ENCODE results near the gene NAGLU. TPM values are rescaled to one million over a fixed set of nuclear protein-coding genes. Genes with fewer than 3 reads are reported as not detected.

The NAGLU gene
- total RNA-seq, 1 donor = 91.6 TPM

GRCh38 chr17:42517516-42517915 lies 18.5 kb upstream of the NAGLU start:
- H3K27me3 ChIP-seq (ENCODE audit: insufficient read depth, low read length) = no peaks in the 10 kb centered on the region
- no peaks in the 10 kb centered on the region for H3K79me2 ChIP-seq (ENCODE audit: insufficient read depth, low read length)
- peak overlapping the region; percentile 100 for H3K27ac ChIP-seq (ENCODE audit: low read depth, low read length)
- H3K4me2 ChIP-seq (ENCODE audit: insufficient read depth, low read length) = peak overlapping the region; percentile 73
- peaks cover 12% of the 10 kb centered on the region for H3K36me3 ChIP-seq (ENCODE audit: insufficient read depth, low read length)
- TF ChIP-seq, protein P1, sequence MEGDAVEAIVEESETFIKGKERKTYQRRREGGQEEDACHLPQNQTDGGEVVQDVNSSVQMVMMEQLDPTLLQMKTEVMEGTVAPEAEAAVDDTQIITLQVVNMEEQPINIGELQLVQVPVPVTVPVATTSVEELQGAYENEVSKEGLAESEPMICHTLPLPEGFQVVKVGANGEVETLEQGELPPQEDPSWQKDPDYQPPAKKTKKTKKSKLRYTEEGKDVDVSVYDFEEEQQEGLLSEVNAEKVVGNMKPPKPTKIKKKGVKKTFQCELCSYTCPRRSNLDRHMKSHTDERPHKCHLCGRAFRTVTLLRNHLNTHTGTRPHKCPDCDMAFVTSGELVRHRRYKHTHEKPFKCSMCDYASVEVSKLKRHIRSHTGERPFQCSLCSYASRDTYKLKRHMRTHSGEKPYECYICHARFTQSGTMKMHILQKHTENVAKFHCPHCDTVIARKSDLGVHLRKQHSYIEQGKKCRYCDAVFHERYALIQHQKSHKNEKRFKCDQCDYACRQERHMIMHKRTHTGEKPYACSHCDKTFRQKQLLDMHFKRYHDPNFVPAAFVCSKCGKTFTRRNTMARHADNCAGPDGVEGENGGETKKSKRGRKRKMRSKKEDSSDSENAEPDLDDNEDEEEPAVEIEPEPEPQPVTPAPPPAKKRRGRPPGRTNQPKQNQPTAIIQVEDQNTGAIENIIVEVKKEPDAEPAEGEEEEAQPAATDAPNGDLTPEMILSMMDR (IDR thresholded peaks at IDR 0.05; ENCODE audit: extremely low read depth, low read depth, low read length) = peak; percentile 99
- no peak overlapping the region for H3K4me3 ChIP-seq (ENCODE audit: insufficient read depth, low read length)
- H2AFZ ChIP-seq (ENCODE audit: low read length) = no peak overlapping the region
- no peaks in the 10 kb centered on the region for H3K9me3 ChIP-seq (ENCODE audit: low read depth, low read length)
- no peaks in the 10 kb centered on the region for H4K20me1 ChIP-seq (ENCODE audit: insufficient read depth, low read length)
- peaks cover 57% of the 10 kb centered on the region for H3K4me1 ChIP-seq (ENCODE audit: insufficient read depth, low read length)
- peak; percentile 97 for DNase-seq (ENCODE audit: insufficient read length, low spot score, missing footprints)

DNA sequence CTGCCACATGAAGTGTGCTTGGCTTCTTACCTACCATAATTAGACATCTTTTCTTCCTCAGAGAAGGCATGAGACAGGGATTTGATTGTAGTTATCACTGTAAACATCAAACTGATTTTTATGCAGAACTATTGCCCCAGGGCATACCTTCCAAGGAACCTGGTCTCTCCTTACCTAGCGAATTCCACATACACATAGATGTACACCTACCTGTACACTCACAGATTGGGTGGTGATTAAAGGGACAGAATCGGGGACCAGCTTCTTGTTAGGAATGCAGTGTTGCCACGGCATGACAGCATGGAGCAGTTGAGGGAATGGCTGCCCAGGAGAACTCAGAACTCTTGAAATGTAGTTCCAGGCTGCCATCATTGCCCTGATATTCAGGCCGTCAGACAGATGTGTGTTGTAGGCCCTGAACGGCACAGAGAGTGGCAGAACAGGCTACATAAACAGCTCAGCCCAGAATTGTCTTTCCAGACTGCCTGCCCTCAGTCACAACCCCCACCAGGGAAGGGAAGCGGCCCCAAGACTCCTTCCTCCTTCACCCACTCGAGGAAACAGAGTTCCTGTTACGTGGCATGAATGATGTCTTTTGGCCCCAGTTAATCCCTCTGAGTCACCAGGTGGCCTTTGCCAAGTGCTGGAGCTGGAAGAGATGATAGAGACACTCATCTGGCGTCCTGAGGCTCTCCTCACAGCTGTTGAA lies 17.8 kb upstream of the NAGLU start:
- H3K36me3 ChIP-seq (ENCODE audit: insufficient read depth, low read length) = peaks cover 12% of the 10 kb centered on the region
- peak overlapping the region; percentile 16 for H3K4me3 ChIP-seq (ENCODE audit: insufficient read depth, low read length)
- TF ChIP-seq, protein P1 (IDR thresholded peaks at IDR 0.05; ENCODE audit: extremely low read depth, low read depth, low read length) = no peak
- no peaks in the 10 kb centered on the region for H3K9me3 ChIP-seq (ENCODE audit: low read depth, low read length)
- DNase-seq (ENCODE audit: insufficient read length, low spot score, missing footprints) = peak; percentile 94
- no peaks in the 10 kb centered on the region for H3K27me3 ChIP-seq (ENCODE audit: insufficient read depth, low read length)
- peak overlapping the region; percentile 27 for H2AFZ ChIP-seq (ENCODE audit: low read length)
- peak overlapping the region; percentile 73 for H3K4me2 ChIP-seq (ENCODE audit: insufficient read depth, low read length)
- no peaks in the 10 kb centered on the region for H4K20me1 ChIP-seq (ENCODE audit: insufficient read depth, low read length)
- H3K27ac ChIP-seq (ENCODE audit: low read depth, low read length) = peak overlapping the region; percentile 100
- H3K4me1 ChIP-seq (ENCODE audit: insufficient read depth, low read length) = peaks cover 56% of the 10 kb centered on the region
- H3K79me2 ChIP-seq (ENCODE audit: insufficient read depth, low read length) = no peaks in the 10 kb centered on the region

- H4K20me1 ChIP-seq (ENCODE audit: insufficient read depth, low read length) = no peaks in the 10 kb centered on the region
- peak overlapping the region; percentile 28 for H3K4me3 ChIP-seq (ENCODE audit: insufficient read depth, low read length)
- no peaks in the 10 kb centered on the region for H3K79me2 ChIP-seq (ENCODE audit: insufficient read depth, low read length)
- peaks cover 10% of the 10 kb centered on the region for H3K36me3 ChIP-seq (ENCODE audit: insufficient read depth, low read length)
- H3K27me3 ChIP-seq (ENCODE audit: insufficient read depth, low read length) = no peaks in the 10 kb centered on the region
- TF ChIP-seq, protein P1 (IDR thresholded peaks at IDR 0.05; ENCODE audit: extremely low read depth, low read depth, low read length) = no peak
- no peak overlapping the region for H2AFZ ChIP-seq (ENCODE audit: low read length)
- H3K9me3 ChIP-seq (ENCODE audit: low read depth, low read length) = no peaks in the 10 kb centered on the region
- peaks cover 62% of the 10 kb centered on the region for H3K4me1 ChIP-seq (ENCODE audit: insufficient read depth, low read length)
- H3K27ac ChIP-seq (ENCODE audit: low read depth, low read length) = peak overlapping the region; percentile 100
- H3K4me2 ChIP-seq (ENCODE audit: insufficient read depth, low read length) = peak overlapping the region; percentile 73
- peak; percentile 36 for DNase-seq (ENCODE audit: insufficient read length, low spot score, missing footprints)
These were observed 17.1 kb upstream of the NAGLU start for GRCh38 chr17:42518755-42519545.

All from osteoblast (primary cell).